Measurements from ENCODE around the gene UBR1. TPM values are rescaled to one million over a fixed set of nuclear protein-coding genes. Genes with fewer than 3 reads are reported as not detected.

UBR1 gene
- total RNA-seq, 1 experiment from 2014 or later = 17.9 TPM

GRCh38 chr15:42992626-42993025 is 113.2 kb downstream of the UBR1 start:
- intact Hi-C loops (cut with micrococcal nuclease) = no loop called here
- Histone ChIP-seq H3K4me1 (ENCODE audit: control insufficient read depth in 1 of 2, insufficient read depth in 2 of 2, low read length in 2 of 2) (no peaks in the 10 kb centered on the region), H3K36me3 (ENCODE audit: control insufficient read depth in 1 of 2, insufficient read depth in 2 of 2, low read length in 2 of 2) (peaks cover 0 to 3% of the 10 kb centered on the region in 2 experiments; a peak in 1 of 4 replicates), H3K4me3 (replicated peaks in 1 of 2; ENCODE audit: low read depth in 1 of 2, low read length in 2 of 2) (no peak overlapping the region), H4K20me1 (ENCODE audit: insufficient read depth) (no peaks in the 10 kb centered on the region), H3K4me2 (ENCODE audit: low read length) (no peak overlapping the region), H3K9ac (ENCODE audit: low read length) (no peak overlapping the region), H3K9me2 (ENCODE audit: insufficient read depth) (no peaks in the 10 kb centered on the region), H3K27ac (ENCODE audit: low read depth, low read length) (no peak overlapping the region), H3K27me3 (ENCODE audit: insufficient read depth, low read length) (no peaks in the 10 kb centered on the region), H3K79me2 (ENCODE audit: insufficient read depth, low read length) (no peaks in the 10 kb centered on the region), H3K9me3 (ENCODE audit: control insufficient read depth in 1 of 2, insufficient read depth in 1 of 2, low read depth in 1 of 2, low read length in 2 of 2) (no peaks in the 10 kb centered on the region), H2AFZ (ENCODE audit: low read depth, low read length, poor library complexity, severe bottlenecking) (no peak overlapping the region)
- CTCF ChIA-PET = no interaction called here
- POLR2A ChIA-PET = no interaction called here
- DNase-seq (ENCODE audit: low read depth, low spot score) (no peak), ATAC-seq (no peak)
- RAD21 ChIA-PET (ENCODE audit: low non-redundant PET in 1 of 2, low total read pairs in 2 of 2, uncharacterized antibody in 2 of 2, unreplicated experiment in 2 of 2) = no interaction called here
- BruUV-seq (replicated peaks) = no TSS peak
- TF ChIP-seq SIN3A (IDR thresholded peaks at IDR 0.05; ENCODE audit: low read depth) (no peak), RAD21 (IDR thresholded peaks at IDR 0.05; ENCODE audit: low read depth) (no peak), EGR1 (IDR thresholded peaks at IDR 0.05; ENCODE audit: low read depth) (no peak), CBX3 (IDR thresholded peaks at IDR 0.05; ENCODE audit: low read depth) (no peak), ZBTB33 (IDR thresholded peaks at IDR 0.05; ENCODE audit: extremely low read depth, insufficient replicate concordance, low read length) (no peak), POLR2AphosphoS5 (IDR thresholded peaks at IDR 0.05; ENCODE audit: low read depth, low read length) (no peak), SRF (IDR thresholded peaks at IDR 0.05; ENCODE audit: low read depth) (no peak), CEBPB (IDR thresholded peaks at IDR 0.05; ENCODE audit: low read depth) (no peak), TCF7L2 (IDR thresholded peaks at IDR 0.05; ENCODE audit: borderline replicate concordance, extremely low read depth, insufficient read depth, insufficient read length) (no peak), MAX (IDR thresholded peaks at IDR 0.05) (no peak), ELF1 (IDR thresholded peaks at IDR 0.05; ENCODE audit: borderline replicate concordance, low read depth) (no peak), ZFX (IDR thresholded peaks at IDR 0.05) (no peak), JUND (IDR thresholded peaks at IDR 0.05) (no peak), EZH2phosphoT487 (IDR thresholded peaks at IDR 0.05; ENCODE audit: borderline replicate concordance) (no peak), YY1 (IDR thresholded peaks at IDR 0.05; ENCODE audit: extremely low read depth, insufficient replicate concordance, low read depth, low read length) (no peak), ZNF274 (IDR thresholded peaks at IDR 0.05; ENCODE audit: low read depth, low read length) (no peak), EZH2 (IDR thresholded peaks at IDR 0.05) (no peak)

Data from HCT116 (cell line).